ENCODE results near the gene TJP3.

Gene TJP3

DNA sequence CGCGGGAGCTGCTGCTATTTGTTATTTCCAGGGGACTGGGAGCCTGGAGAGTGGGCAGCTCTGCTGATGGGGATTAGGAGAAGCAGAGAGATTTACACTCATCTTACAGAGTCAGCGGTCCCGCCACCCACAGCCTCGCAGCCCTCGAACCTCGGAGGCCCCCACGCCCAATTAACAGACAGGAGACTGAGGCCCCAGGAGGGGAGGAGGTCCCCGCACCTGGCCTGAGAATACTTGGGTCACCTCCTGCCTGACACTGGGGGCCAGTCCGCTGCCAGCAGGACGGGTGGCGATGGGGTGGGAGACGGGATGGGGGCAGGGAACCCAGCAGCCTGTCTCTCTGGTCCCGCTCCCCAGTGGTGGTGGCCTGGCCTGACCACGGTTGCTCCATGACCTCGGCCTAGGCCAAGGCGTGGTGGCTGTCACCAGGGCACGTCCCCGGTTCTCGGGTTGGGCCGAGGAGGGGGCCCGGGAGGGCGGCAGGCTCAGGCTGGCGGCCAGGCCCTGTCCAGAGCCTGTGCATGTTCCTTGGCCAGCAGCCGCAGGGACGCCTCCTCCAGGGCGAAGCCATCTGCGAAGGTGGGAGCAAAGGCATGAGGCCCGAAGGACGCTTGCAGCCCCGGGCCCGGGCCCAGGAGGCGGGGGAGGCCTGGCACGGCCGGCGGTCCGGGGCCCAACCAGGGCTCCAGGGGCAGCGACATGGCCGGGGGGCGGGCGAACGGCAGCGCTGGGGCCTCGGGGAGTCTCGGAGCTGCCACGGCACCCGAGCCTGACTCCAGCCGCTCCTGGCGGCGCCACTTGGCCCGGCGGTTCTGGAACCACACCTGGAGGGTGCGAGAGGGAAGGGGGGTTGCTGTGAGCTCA is 62.2 kb downstream of the TJP3 start:
- DNase-seq, result no peak

DNA sequence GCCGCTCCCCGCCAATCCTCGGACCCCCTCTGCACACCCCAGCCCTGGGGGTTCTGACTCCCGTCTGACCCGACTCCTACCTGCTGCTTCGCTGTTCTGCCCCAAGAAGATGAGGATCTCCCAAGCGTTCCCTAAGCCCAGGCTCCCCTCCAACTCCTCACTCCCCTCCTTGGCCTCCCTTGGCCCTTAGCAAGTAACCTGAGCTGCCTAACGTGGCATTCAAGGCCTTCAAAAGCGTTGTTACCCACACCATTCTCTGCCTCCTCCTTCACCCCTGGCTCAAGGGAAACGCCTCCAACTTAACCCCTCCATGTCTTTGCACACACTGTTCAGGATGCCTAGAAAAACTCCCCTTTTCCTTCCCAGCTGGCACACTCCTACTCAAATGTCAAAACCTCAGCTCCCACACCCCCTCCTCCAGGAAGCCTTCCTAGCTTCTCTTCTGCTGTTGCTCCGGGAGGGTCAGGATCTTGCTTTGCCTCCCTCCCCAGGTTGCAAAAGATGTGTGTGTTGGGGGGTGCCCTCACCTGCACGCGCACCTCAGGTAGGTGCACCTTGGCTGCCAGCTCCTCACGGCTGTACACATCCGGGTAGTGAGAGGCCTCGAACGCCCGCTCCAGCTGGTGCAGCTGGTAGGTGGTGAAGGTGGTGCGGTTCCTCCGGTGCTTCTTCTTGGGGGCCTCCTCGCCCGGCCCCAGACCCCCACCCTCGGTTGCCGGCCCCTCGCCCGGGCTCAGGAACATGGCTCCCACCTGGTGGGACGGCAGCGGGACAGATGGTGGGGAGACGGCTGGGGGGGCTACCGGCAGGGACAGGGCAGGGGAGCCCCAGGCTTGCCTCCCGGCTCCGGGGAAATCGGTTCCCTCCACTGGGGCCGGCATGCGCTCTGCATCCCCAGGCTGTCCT is 63.1 kb downstream of the TJP3 start:
- no peak for DNase-seq

DNA sequence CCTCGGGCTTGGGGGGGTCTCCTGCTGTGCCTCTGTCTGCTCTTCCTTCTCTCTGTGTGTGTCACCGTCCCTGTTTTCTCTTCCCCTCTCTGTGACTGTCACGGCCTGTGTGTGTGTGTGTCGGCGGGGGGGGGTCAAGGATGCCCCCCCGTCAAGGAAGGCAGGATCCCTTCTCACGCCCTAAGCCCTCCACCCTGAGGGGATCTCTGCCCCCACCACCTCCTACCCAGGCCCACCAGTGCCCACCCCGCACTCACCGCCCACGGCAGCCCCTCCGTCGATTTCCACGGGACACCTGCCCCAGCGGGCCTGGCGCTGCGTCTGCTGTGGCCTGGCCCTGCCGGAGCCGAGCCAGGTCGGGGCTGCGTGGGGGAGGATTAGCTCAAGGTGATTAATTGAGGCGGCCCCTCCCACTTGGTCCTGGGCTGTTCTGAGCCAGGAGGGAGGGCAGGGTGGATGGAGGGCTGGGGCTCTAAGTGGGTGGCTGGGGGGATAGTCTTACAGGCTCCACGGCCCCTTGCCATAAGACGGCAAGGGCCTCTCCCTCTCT is 63.8 kb downstream of the TJP3 start, which contains the start of gene RAX2:
TSS of gene RAX2 (minus strand) at position 323 of the 550 bp plus-strand sequence. CDS start 486 bp downstream, outside the sequence.
- no peak for DNase-seq

DNA sequence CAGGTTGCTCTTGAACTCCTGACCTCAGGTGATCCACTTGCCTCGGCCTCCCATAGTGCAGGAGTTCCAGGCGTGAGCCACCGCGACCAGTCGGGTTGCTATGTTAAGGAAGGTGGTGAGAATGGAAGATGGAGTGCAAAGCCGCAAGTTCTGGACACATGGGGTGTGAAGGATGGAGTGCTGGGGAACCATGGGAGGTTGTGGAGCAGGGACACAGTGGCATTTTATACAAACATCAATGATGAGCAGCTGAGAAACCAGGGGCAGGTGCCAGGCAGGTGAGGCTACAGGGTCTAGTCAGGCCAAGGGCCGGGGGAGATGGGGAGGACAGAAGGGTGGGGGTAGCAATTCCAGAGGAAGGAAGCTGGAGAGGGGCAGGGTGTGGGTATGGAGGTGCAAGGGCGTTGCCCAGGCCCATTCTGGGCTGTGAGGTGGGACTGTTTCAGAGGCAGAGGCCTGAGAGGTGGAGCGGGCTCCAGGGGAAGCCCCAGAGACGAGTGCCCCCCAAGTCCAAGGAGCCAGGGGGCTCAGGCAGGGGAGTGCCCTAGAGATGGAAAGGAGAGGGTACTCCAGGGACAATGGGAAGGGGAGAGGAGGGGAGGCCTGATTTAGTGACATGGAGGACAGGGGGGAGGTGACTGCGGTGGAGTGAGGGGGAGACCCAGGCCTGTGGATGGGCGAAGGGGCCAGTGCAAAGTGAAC is 65.8 kb downstream of the TJP3 start:
- DNase-seq, result no peak

DNA sequence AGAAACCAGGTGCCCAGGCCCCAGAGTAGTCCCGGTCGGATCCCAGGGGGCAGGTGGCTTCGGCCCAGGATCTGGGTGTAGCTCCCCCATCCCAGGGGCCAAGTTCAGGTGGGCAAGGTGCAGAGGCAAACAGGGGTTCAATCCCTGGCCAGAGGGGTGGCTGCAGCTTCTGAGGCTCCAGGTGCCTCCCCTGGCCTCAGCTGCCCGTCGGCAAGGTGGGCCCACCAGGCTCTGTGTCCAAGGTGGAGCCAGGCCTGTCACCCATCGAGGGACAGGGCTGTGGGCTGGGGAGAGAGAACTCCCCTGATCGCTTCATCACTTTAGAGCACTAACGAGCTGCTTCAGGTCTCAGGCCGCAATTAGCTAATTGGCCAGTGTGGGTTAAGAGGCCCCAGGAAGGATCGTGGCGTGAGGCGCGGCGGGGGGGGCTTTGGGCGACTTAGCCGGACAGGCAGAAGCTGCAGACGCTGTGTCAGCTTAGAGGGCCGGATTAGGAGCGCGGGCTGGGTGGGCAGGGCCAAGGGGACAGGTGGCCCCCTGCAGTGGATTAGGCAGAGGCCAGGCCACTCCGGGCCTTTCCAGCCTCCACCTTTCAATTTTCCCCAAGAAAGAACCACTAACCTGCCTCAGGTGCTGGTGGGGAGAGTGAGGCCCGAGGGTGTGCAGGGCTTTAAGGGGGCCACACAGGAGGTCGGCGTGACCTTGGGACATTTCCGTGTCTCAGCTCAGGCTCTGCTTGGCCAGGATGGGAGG is 66.6 kb downstream of the TJP3 start:
- no peak for DNase-seq

DNA sequence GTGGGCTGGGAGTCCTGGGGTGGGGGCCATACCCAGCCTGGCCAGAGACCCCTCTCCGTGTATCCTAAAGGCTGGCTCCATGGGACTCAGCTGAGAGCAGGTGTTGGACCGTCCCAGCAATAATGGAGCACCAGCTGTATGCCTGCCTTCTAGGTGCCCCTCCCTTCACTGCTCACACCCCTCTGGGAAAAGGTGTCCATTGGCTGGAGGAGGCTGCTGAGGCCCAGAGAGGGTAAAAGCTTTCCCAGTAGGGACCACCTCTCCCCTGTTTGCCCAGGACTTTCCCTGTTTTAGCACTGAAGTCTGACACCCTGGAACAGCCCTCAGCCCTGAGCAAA is 67.2 kb downstream of the TJP3 start:
- DNase-seq, result no peak

DNA sequence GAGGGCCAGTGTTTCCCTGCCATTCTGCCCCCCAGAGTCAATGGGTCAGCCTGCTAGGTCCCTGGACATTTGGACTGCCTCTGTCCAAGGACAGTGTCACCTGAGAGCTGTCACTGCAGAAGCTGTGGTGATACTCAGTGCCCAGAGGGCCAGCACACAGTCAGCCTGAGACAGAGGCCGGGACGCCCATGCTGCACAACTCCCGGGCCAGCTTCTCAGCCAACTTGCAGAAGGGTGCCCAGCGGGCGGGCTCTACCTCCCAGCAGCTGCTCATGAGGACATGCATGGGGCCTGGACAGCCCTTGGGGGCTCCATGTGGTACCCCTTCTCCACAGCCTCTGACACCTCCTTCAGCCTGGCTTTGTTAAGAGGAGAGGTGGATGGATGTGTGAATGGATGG is 67.6 kb downstream of the TJP3 start:
- no peak for DNase-seq

DNA sequence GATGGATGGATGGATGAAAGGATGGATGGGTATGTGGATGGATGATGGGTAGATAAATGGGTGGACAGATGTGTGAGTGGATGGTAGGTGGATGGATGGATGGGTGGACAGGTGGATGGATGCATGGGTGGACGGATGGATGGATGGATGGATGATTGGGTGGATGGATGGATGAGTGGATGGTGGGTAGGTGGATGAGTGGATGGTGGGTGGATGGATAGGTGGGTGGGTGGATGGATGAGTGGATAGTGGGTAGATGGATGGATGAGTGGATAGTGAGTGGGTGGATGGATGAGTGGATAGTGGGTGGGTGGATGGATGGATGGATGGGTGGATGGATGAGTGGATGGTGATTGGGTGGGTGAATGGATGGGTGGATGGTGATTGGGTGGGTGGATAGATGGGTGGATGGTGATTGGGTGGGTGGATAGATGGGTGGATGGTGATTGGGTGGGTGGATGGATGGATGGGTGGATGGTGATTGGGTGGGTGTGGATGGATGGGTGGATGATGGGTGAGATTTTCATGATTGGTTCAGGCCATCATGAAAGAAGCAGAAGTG is 68.4 kb downstream of the TJP3 start:
- DNase-seq, result no peak

DNA sequence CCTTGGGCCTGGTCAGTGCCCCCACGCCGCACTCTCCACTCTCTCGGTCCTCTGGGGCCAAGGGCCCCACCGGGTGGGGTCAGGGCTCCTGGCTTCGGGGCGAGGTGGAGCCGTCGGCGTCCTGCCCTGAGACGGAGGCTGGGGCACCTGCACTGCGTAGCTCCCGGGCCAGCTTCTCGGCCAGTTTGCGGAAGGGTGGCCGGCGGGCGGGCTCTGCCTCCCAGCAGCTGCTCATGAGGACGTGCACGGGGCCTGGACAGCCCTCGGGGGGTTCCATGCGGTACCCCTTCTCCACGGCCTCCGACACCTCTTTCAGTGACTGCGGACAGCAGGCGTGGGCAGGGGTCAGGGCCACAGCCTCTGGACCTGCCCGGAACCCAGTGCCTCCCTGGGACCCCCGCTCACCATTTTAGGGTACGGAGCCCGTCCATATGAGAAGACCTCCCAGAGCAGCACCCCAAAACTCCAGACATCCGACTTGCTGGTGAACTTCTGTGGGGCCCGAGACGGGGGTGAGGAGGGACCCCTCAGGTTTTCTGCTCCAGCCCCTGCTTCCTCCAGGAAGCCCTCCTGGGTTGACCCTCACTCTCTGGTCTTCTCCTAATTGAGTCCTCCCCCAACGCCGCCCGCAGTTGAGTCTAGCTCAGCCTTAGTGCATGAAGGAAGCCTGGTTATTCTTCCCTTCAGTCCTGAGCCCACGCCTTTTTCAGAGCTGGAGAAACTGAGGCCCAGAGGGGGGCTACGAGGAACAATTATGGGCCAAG is 70.1 kb downstream of the TJP3 start:
- no peak for DNase-seq

DNA sequence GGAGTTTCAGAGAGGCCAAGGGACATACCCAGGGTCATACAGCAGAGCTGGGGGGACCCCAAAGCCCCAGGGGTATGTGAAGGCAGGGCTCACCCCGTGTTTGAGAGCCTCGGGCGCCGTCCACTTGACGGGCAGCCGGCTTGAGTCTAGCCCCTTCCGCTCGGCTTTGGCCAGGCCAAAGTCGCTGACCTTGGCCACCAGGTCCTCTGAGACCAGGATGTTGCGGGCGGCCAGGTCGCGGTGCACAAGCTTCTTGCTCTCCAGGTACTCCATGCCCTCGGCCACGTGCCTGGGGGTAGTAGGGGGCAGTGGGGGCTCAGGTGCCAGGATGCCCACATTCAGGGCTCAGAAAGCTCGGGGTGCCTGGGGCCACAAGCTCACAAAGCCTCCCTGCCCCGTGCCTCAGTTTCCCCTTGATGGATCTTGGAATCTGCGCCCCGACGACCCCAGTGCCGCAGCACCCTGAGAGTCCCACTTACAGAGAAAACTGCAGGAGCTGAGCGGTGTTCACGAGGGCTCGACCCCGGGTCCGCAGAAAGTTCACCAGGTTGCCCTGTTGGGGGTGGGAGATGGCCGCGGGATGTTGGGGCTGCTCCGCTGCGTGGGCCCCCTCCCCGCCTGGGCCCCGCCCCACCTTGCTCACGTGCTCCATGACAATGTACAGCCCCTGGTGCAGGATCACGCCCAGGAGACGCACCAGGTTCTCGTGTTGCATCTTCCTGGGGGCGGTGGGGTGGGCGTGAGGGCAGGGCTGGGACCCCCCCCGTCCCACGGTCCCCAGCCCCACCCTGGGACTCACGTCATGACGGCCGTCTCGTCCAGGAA is 70.9 kb downstream of the TJP3 start:
- no peak for DNase-seq

DNA sequence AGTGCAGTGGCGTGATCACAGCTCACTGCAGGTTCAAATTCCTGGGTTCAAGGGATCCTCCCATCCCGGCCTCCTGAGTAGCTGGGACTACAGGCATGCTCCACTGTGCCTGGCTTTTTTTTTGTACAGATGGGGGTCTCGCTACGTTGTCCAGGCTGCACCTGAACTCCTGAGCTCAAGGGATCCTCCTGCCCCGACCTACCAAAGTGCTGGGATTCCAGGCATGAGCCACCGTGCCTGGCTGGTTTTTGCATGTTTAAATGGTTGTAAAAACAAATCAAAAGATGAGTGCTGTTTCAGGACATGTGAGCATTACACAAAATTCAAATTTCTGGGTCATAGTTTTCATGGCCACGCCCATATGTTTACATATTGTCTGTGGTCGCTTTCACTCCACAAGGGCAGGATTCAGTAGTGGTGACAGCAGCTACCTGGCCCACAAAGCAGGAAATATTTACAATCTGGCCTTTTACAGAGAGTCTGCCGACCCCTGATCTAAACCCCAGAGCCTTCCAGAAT is 72.7 kb downstream of the TJP3 start:
- no peak for DNase-seq

DNA sequence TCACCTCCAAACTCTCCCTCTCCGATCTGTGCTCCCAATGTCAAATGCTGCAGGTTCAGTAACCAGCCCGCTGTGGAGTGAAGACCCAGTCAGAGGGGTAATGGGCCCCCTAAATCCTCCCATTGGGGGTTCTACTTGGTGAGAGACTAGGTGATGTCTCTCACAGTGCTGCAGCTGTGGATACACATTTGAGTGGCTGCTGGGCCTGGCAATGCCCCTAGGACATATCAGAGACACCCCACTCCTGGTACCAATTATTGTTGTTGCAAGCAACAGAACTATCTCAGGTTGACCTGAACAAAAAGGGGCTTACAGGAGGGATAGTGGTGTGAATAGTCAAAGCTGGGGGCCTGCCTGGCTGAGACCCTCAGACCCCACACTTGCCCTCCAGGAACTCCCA is 73.4 kb downstream of the TJP3 start:
- DNase-seq, result no peak

DNA sequence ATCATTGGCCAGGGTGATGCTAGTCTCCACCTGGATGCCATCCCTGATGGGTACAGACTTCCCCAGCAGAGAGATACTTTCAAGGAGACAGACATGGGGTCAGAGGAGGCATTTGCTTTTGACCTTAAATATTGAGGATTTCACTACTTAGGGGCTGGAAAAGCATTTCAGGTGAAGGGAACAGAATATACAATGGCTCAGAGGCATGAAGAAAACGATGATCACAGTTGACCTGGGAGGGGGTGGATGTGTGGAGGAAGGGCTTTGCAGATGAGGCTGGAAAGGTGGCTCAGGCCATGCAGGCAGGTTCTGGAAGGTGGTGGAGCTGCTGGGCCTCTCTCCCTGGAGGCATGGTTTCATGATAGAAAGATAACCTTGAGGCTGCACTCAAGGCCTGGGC is 74.1 kb downstream of the TJP3 start:
- no peak for DNase-seq

DNA sequence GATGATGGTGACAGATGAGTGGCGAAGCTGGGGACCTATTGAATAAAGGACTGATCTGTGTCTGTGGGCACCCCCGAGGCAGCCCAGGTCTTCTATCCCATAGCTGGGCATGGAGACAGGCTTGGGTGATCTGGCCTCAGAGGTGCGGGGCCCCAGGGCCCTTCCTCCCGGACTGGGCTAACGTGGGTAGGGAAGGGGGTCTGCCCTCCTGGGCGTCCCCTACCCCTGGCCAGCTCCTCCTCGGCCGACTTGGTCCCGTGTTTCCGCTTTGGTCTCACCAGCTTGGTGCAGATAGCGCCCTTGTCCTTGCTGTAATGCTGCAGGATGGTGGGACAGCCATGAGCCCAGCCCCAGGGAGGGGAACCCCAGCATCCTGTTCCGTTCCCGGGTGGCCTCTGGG is 74.7 kb downstream of the TJP3 start:
- no peak for DNase-seq

DNA sequence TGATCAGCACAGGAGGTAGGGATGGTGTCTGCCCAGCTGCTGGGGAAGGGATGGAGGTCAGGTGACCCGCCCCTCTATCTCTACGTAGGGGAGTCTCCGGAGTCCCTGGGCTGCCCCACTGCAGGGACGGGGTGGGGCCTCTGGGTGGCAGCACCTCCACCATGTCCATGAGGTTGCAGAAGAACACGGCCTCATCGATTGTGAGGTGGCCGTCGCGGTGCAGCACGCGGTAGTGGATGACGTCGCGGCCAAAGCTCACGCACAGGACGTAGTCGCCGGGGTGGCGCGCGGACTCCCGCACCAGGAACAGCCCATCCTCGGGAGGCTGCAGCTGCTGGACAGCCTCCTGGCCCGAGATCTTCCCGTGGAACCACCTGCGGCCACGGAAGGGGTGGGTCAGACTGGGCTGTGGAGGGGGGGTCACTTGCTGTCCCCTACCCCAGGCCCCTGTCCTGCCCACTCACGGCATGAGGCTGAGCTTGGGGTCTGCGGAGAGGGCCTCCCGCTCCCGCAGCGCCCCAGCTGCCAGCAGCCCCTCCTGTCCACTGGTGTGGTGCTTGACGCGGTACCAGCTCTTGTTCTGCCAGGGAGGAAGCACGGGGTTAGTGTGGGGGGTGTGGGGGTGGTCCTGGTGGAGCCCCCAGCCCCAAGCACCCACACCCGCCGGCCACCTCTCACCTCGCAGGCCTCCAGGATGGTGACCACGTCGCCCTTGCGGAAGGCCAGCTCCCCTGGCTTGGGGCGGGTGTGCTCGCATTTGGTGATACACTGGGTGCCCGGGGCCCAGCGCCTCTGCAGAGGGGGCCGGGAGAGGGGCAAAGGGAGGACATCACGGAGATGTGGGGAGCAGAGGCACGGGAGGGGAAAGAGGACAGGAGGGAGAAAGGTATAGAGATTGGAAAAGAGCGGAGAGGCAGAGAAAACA is 75.7 kb downstream of the TJP3 start:
- no peak for DNase-seq

DNA sequence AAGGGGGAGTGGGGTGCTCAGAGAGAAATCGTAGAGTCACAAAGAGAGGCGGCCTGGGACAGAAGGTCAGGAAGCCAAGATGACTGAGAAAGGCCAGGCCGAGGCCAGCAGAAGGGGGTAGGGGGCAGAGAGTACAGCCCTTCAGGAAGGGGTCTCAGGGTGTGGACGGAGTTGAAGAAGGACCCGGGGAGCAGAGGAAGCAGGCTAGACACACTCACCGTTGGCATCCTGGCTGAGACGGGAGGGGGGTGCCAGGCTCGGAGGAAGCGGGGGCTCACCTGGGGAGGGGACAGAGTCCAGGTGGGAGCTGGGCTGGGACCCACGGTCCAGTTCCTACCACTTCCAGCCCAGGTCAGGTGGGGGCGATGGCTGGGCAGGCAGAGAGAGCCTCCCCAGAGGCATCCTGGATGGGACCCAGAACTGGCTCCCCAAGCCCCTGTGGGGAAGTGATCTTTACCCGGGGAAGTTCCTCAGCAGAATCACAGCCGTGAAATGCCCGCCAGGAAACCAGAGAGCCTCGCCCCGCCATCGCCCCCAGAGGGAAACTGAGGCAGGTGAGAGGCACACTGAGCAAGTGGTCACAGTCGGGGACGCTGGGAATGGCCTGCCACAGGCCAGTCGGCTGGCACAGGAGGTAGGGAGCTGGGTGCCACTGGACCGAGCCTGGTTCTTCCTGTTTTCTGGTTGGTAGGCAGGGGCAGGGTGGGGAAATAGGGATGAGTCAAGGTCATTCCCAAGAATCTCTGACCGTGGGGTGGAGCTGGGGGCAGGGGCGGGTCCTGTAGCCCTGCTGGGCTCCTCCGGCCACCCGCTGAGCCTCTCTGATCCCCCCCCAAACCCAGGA is 76.6 kb downstream of the TJP3 start:
- no peak for DNase-seq

DNA sequence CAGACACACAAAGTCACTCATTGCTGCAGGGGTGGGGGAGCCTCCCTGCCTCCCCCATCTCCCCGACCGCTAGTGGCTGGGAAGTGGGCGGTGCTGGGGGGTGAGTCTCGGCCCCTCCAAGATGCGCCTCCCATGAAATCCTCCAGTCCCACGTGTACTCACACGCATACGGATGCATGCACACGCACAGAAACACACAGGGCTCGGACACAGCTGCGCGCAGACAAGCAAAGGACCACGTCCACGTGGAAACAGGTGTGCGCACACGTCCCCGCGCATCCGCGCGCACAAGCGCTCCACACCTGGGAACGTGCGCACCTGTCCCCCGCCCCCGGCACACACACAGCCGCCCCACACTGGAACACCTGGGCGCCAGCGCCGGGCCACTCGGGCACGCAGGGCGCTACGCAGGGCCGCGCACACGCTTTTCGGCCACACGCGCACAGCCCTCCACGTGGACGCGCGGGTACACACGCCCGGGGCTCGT is 77.3 kb downstream of the TJP3 start:
- no peak for DNase-seq

All from NCI-H2029 treated with DMSO at 0.1 percent for 48 hours (cell line).